ENCODE data around the gene RSPO1. TPM values are rescaled to one million over a fixed set of nuclear protein-coding genes. Genes with fewer than 3 reads are reported as not detected.

The RSPO1 gene
- total and polyA plus RNA-seq, 2 of the 13 experiments (the other 11 are each of a cell fraction or from before 2014, with no cell fraction given), result not detected

GRCh38 chr1:37595440-37596181 lies 39.1 kb downstream of the RSPO1 start, which contains the start of gene GNL2 (continued):
- TF ChIP-seq BCLAF1 (IDR thresholded peaks at IDR 0.05), result no peak
- peak; percentile 87 for TF ChIP-seq RFX1 (IDR thresholded peaks at IDR 0.05)
- no peak for TF ChIP-seq ZNF792 (CRISPR knock-in tag; IDR thresholded peaks at IDR 0.05)
- TF ChIP-seq HDAC1 (CRISPR knock-in tag; IDR thresholded peaks at IDR 0.05), result peak; percentile 92
- no peak for TF ChIP-seq ZNF460 (CRISPR knock-in tag; IDR thresholded peaks at IDR 0.05; ENCODE audit: borderline replicate concordance)
- no peak for TF ChIP-seq ZNF468 (CRISPR knock-in tag; IDR thresholded peaks at IDR 0.05)
- no peak for TF ChIP-seq KDM1A (CRISPR knock-in tag; IDR thresholded peaks at IDR 0.05)
- TF ChIP-seq IRX3 (CRISPR knock-in tag; IDR thresholded peaks at IDR 0.05; ENCODE audit: borderline replicate concordance, low read depth), result peak; percentile 45; the same call in 1 of the 2 replicates
- TF ChIP-seq ZBTB33 (CRISPR knock-in tag; IDR thresholded peaks at IDR 0.05), result no peak
- TF ChIP-seq NFE2L1 (CRISPR knock-in tag; IDR thresholded peaks at IDR 0.05; ENCODE audit: borderline replicate concordance), result peak; percentile 25; the same call in 1 of the 2 replicates
- TF ChIP-seq IKZF1 (IDR thresholded peaks at IDR 0.05), result no peak
- TF ChIP-seq ZNF3 (CRISPR knock-in tag; IDR thresholded peaks at IDR 0.05), result 0 out of 2 replicates have a peak, but pooled peaks have one; percentile 34
- no peak for TF ChIP-seq ZNF552 (CRISPR knock-in tag; IDR thresholded peaks at IDR 0.05; ENCODE audit: borderline replicate concordance)
- no peak for TF ChIP-seq TCF7 (IDR thresholded peaks at IDR 0.05; ENCODE audit: low read depth)
- no peak for TF ChIP-seq ZNF484 (CRISPR knock-in tag; IDR thresholded peaks at IDR 0.05; ENCODE audit: borderline replicate concordance, low read depth)
- no peak for TF ChIP-seq ZNF383 (CRISPR knock-in tag; IDR thresholded peaks at IDR 0.05; ENCODE audit: borderline replicate concordance)
- peak; percentile 82 for TF ChIP-seq ATF1 (CRISPR knock-in tag; IDR thresholded peaks at IDR 0.05)
- no peak for TF ChIP-seq SIN3B (IDR thresholded peaks at IDR 0.05; ENCODE audit: low read length)
- 0 out of 2 replicates have a peak, but pooled peaks have one; percentile 7 for TF ChIP-seq HOMEZ (CRISPR knock-in tag; IDR thresholded peaks at IDR 0.05; ENCODE audit: low read depth)
- TF ChIP-seq ZNF776 (CRISPR knock-in tag; IDR thresholded peaks at IDR 0.05), result peak; percentile 81; the same call in 1 of the 2 replicates
- TF ChIP-seq TGIF2 (CRISPR knock-in tag; IDR thresholded peaks at IDR 0.05), result peak; percentile 66; the same call in 1 of the 2 replicates
- no peak for TF ChIP-seq ZSCAN22 (CRISPR knock-in tag; IDR thresholded peaks at IDR 0.05)
- TF ChIP-seq SRY (CRISPR knock-in tag; IDR thresholded peaks at IDR 0.05), result peak; percentile 66; the same call in 1 of the 2 replicates
- TF ChIP-seq ZNF160 (CRISPR knock-in tag; IDR thresholded peaks at IDR 0.05), result peak; percentile 67; the same call in 1 of the 2 replicates
- peak; percentile 83 for TF ChIP-seq ZNF607 (CRISPR knock-in tag; IDR thresholded peaks at IDR 0.05; ENCODE audit: borderline replicate concordance)
- peak; percentile 66; the same call in 1 of the 2 replicates for TF ChIP-seq HDAC2 (CRISPR knock-in tag; IDR thresholded peaks at IDR 0.05)
